Measurements from ENCODE around the gene PAPLN. TPM values are rescaled to one million over a fixed set of nuclear protein-coding genes. Genes with fewer than 3 reads are reported as not detected.

The PAPLN gene
- total and polyA plus RNA-seq, 2 donors from 2014 or later = 19.1 to 132 TPM

DNA sequence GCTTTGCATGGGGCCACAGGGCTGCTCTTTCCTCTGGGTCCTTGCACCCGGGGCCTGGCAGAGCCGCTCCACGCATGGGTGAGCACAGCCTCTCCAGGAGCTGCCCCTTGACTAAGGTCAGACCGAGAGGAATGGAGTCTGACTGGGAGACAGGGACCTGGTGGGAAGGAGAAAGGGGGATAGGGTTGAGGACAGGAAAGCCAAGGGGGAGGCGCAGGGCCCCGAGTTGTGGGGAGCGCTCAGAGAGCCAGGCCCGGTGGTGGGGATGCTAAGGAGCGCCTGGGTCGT, 16.0 kb downstream of the PAPLN start:
- H3K9me3 ChIP-seq (ENCODE audit: control insufficient read depth in 2 of 3, insufficient read depth in 1 of 3, low read length in 3 of 3) = no peaks in the 10 kb centered on the region
- H3K9ac ChIP-seq (ENCODE audit: low read length in 3 of 3) = no peak overlapping the region
- H3K4me1 ChIP-seq (ENCODE audit: control insufficient read depth in 2 of 3, insufficient read depth in 2 of 3, low read depth in 1 of 3, low read length in 3 of 3) = peaks cover 0 to 4% (median 3%) of the 10 kb centered on the region in 3 donors
- peak overlapping the region in 1 of 2 donors; percentile 32 for H3K27ac ChIP-seq (ENCODE audit: low read depth in 2 of 2, low read length in 2 of 2)
- FAIRE-seq (no peak), DNase-seq (peak in 1 of 5 donors; percentile 50)
- no peaks in the 10 kb centered on the region for H3K27me3 ChIP-seq (ENCODE audit: control insufficient read depth, insufficient read depth, low read length)
- peaks cover 0 to 3% (median 0%) of the 10 kb centered on the region in 3 donors for H3K36me3 ChIP-seq (ENCODE audit: control insufficient read depth in 2 of 3, insufficient read depth in 3 of 3, low read length in 3 of 3)
- intact Hi-C loops (cut with DNase I) = no loop called here
- TF ChIP-seq, protein P1, sequence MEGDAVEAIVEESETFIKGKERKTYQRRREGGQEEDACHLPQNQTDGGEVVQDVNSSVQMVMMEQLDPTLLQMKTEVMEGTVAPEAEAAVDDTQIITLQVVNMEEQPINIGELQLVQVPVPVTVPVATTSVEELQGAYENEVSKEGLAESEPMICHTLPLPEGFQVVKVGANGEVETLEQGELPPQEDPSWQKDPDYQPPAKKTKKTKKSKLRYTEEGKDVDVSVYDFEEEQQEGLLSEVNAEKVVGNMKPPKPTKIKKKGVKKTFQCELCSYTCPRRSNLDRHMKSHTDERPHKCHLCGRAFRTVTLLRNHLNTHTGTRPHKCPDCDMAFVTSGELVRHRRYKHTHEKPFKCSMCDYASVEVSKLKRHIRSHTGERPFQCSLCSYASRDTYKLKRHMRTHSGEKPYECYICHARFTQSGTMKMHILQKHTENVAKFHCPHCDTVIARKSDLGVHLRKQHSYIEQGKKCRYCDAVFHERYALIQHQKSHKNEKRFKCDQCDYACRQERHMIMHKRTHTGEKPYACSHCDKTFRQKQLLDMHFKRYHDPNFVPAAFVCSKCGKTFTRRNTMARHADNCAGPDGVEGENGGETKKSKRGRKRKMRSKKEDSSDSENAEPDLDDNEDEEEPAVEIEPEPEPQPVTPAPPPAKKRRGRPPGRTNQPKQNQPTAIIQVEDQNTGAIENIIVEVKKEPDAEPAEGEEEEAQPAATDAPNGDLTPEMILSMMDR (IDR thresholded peaks at IDR 0.05; ENCODE audit: borderline replicate concordance, extremely low read depth, insufficient read depth) = no peak
- H3K4me3 ChIP-seq (ENCODE audit: low read length in 3 of 3) = no peak overlapping the region

- peak in 2 of 5 donors; percentile 34 to 65 for DNase-seq
- intact Hi-C loops (cut with DNase I) = no loop called here
- TF ChIP-seq, protein P1 (IDR thresholded peaks at IDR 0.05; ENCODE audit: borderline replicate concordance, extremely low read depth, insufficient read depth) = no peak
- Histone ChIP-seq H3K4me3 (ENCODE audit: low read length in 3 of 3) (no peak overlapping the region), H3K4me1 (ENCODE audit: control insufficient read depth in 2 of 3, insufficient read depth in 2 of 3, low read depth in 1 of 3, low read length in 3 of 3) (peaks cover 0 to 4% (median 3%) of the 10 kb centered on the region in 3 donors), H3K9me3 (ENCODE audit: control insufficient read depth in 2 of 3, insufficient read depth in 1 of 3, low read length in 3 of 3) (no peaks in the 10 kb centered on the region), H3K36me3 (ENCODE audit: control insufficient read depth in 2 of 3, insufficient read depth in 3 of 3, low read length in 3 of 3) (peaks cover 0 to 5% (median 0%) of the 10 kb centered on the region in 3 donors), H3K27ac (ENCODE audit: low read depth in 2 of 2, low read length in 2 of 2) (no peak overlapping the region), H3K9ac (ENCODE audit: low read length in 3 of 3) (no peak overlapping the region), H3K27me3 (ENCODE audit: control insufficient read depth, insufficient read depth, low read length) (no peaks in the 10 kb centered on the region)
- no peak for FAIRE-seq
Measured at GRCh38 chr14:73253721-73254120, 16.4 kb downstream of the PAPLN start.

DNA sequence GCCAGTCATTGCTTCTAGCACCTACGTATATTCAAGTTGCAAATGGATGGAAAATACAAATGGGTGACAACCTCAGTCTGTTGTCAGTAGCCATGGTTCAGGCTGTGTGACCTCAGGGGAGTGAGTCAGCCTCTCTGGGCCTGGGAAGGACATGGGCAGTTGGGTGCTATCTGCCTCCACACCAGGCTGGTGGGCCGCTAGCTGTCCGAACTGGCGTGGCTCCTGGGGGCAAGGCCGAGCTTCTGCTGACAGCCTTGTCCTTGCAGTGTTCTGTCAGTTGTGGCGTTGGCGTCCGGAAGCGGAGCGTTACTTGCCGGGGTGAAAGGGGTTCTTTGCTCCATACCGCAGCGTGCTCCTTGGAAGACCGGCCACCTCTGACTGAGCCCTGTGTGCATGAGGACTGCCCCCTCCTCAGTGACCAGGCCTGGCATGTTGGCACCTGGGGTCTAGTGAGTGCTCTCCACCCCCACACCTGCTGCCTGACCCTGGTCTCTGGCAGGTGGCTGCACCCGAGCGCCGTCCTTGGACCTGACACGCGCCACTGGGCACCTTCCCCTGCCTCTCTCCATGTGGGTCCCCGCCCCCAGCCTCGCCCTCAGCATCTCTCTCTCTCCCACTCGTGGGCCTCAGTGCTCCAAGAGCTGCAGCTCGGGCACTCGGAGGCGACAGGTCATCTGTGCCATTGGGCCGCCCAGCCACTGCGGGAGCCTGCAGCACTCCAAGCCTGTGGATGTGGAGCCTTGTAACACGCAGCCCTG, 17.1 kb downstream of the PAPLN start:
- Histone ChIP-seq H3K36me3 (ENCODE audit: control insufficient read depth in 2 of 3, insufficient read depth in 3 of 3, low read length in 3 of 3) (peaks cover 0 to 5% (median 0%) of the 10 kb centered on the region in 3 donors), H3K27me3 (ENCODE audit: control insufficient read depth, insufficient read depth, low read length) (no peaks in the 10 kb centered on the region), H3K4me1 (ENCODE audit: control insufficient read depth in 2 of 3, insufficient read depth in 2 of 3, low read depth in 1 of 3, low read length in 3 of 3) (peaks cover 0 to 4% (median 3%) of the 10 kb centered on the region in 3 donors), H3K9ac (ENCODE audit: low read length in 3 of 3) (no peak overlapping the region), H3K4me3 (ENCODE audit: low read length in 3 of 3) (no peak overlapping the region), H3K9me3 (ENCODE audit: control insufficient read depth in 2 of 3, insufficient read depth in 1 of 3, low read length in 3 of 3) (no peaks in the 10 kb centered on the region), H3K27ac (ENCODE audit: low read depth in 2 of 2, low read length in 2 of 2) (no peak overlapping the region)
- FAIRE-seq = no peak
- intact Hi-C loops (cut with DNase I) = no loop called here
- TF ChIP-seq, protein P1 (IDR thresholded peaks at IDR 0.05; ENCODE audit: borderline replicate concordance, extremely low read depth, insufficient read depth) = no peak
- DNase-seq = peak in 2 of 5 donors; percentile 44 to 66

Measured in kidney (tissue), 14 donors.